HG02885 (cell line): Measurements from ENCODE around the gene IL1R1.
A peak's percentile ranks its signal among the peaks of the same experiment; 100 is the strongest.
"Not testable (repeated sequence)": the region's sequence is repeated elsewhere in the genome, so short reads cannot be mapped to it uniquely, and the experiment has no call there.

Experiments used
- ATAC-seq: cut with Tn5 transposase; IDR thresholded peaks from one replicate; pipeline ENCODE4 v1.9.1; 2021; ENCODE audit warnings: mild to moderate bottlenecking; ENCODE audit not compliant: unreplicated experiment, poor library complexity

IL1R1 gene, protein sequence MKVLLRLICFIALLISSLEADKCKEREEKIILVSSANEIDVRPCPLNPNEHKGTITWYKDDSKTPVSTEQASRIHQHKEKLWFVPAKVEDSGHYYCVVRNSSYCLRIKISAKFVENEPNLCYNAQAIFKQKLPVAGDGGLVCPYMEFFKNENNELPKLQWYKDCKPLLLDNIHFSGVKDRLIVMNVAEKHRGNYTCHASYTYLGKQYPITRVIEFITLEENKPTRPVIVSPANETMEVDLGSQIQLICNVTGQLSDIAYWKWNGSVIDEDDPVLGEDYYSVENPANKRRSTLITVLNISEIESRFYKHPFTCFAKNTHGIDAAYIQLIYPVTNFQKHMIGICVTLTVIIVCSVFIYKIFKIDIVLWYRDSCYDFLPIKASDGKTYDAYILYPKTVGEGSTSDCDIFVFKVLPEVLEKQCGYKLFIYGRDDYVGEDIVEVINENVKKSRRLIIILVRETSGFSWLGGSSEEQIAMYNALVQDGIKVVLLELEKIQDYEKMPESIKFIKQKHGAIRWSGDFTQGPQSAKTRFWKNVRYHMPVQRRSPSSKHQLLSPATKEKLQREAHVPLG

DNA sequence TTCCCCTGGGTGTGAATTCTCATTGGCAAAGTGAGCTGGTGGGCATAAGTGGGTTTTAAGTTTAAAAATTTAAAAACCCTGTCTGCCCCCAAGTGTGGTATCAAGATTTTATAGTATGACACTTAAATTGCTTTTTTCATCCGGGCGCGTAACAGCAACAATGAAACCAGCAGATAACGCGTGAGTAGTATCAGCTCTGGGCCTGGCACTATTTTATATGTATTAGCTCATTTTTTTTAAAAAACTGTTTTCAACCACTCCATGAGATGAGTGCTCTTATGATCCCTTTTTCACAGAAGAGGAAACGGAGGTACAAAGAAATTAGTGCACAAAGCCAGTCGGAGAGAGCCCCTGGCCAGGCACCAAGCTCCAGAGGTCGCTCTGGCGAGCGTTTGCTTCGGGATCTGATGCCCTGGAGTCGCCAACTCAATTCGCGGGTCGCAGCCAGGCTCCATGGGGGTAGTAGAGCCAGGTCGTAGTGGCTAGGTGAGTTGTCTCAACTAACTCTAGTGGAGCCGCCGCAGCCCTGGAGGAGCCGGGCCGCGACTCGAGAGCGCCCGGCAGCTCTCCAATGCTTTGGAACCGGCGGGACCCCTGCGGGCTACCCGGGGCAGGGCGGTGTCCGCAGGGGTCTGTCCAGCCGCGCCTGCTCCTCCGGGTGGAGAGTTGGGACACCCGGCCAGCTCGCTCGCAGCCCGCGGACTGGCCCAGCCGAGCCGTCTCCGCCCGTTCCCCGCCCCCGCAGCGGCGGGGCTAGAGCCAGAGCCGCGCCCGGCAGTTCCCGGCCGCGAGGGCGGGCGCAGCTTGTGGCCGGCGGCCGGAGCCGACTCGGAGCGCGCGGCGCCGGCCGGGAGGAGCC, at the start of gene IL1R1:
Gene IL1R1 (plus strand): TSS at position 777 of the 859 bp plus-strand sequence. CDS start 14,979 bp downstream, outside the sequence.
- no peak for ATAC-seq

DNA sequence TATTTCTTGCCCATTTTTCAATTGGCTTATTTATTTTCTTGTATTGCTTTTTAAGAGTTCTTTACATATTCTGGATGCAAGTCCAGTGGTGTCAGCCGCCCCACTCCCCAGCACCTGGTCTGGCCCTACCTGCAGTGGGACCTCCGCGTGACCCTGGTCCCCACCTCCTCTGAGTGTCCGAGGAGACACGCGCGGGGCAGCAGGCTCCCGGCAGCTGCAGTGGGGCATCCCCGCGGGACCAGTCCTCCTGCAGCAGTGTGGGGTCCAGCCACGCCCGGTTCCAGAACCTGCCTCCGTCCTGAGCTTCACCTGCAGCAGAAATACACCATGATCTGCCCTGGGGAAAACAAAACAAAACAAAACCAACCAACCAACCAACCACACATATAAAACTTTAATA, 48.9 kb upstream of the IL1R1 start:
- ATAC-seq, result no peak

DNA sequence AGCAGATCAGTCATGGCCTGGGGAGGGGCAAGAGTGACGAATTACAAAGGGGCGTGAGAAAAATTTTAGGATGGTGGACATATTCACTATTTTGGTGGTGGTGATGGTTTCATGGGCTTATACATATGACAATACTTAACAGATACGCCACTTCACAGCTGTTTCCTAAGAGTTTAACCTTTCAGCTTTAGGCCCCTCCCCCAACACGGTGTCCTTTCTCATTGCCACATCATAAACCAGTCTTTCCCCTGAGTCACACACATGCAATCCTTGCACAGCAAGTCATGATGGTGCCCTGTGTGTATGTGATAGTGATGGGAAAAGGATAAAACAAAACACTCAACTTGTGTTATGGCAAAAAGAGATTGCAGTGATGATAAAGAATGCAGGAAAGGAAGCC, 47.6 kb upstream of the IL1R1 start:
- ATAC-seq, result no peak

DNA sequence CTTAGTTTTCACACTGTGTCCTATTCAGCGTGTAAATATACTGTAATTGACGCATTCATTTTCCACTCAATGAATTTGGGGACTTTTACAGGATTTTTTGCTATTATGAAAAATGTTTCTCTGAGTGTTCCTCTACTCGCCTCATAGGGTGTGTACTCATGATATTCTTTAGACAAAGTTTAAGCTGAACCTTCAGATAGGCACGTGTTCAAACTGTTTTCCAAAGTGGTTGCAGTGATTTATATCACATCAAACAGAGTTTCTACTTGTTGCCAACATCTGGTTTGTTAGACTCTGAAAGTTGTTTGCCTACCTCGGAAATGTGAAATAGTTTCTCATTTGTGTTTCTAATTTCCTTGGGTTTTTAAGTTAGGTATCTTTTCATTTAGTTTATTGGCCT, 46.4 kb upstream of the IL1R1 start:
- no peak for ATAC-seq

DNA sequence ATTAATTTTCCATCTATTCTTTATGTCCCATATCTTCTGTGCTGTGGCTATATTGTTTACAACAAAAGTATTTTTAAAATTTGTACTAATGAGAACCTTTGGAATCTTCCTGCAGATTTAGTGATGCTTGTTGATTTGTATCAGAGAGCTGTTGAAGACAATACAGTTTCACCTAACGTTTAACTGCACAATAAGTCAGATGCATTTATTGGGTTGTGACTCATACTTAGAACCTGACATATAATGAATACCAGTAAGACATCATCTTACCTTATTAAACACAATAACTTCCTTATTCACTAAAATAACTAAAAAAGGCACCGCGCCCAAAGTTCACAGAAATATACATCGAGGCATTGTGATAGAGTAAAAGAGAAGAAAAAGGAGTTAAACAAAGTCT, 43.8 kb upstream of the IL1R1 start:
- ATAC-seq, result no peak

DNA sequence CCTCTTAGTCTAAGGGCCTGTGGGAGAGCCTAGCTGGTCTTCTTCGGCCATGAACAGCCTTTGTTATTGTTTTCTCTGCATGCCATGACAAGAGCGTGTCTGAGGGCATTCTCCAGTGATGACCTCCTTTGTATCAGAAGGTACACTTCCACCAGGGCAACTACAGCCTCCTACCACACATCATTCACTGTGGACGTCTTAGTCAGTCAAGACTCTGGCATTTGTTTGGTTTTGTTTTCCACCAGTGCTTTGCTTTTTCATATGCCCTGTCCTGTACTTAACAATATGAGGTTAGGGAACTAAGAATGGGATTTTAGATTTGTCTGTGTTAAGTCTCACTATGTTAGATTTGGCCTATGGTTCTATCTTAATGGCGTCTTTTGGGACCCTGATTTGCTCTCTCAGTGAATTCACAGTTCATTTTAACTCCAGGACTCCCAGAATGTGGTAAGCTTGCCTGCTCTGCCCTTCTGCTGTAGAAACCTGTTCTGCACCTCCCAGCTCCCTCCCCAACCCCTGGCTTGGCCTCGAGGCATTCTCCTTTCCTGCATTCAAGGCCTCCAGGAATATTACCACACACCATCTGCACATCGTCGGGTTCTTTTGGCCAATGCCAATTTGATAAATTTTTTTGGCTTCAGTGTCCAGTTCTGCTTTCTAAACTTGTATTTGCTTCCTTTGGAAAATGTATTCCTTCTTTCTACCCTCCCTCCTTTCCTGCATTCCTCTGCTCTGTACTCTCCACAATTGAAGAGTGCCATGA, 42.8 kb upstream of the IL1R1 start:
- no peak for ATAC-seq

DNA sequence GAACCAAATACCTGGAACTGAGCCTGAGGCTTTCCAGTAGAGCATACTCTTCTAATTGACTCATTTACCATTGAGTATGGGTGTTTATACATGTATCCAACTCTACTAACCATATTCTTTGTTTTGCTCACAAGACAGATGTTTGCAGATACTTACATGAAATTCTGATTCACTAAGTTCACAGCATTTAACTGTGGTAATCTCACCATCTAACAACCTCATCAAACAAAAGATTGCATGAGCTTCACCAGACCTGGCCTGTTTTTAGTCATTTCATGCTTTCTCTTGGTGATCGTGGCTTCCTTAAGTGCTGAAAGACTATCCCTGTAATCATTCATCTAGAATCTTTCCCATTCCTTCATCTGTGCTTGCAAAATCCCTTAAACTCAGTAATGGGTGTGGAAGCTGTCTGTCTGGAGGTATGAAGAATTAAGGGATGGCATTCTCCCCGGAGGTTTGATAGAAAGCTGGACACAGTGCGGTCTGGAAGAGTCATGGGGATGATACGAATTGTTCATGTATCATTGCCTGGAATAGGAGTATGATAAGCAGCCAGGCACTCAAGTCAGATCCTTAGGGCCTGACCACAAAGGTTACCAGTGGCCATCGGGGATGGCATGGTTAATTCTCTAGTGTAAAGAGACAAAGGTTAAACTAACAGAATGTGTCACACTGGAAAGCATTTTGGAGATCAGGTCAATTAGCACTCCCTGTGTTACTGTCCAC, 42.0 kb upstream of the IL1R1 start:
- ATAC-seq, result no peak

DNA sequence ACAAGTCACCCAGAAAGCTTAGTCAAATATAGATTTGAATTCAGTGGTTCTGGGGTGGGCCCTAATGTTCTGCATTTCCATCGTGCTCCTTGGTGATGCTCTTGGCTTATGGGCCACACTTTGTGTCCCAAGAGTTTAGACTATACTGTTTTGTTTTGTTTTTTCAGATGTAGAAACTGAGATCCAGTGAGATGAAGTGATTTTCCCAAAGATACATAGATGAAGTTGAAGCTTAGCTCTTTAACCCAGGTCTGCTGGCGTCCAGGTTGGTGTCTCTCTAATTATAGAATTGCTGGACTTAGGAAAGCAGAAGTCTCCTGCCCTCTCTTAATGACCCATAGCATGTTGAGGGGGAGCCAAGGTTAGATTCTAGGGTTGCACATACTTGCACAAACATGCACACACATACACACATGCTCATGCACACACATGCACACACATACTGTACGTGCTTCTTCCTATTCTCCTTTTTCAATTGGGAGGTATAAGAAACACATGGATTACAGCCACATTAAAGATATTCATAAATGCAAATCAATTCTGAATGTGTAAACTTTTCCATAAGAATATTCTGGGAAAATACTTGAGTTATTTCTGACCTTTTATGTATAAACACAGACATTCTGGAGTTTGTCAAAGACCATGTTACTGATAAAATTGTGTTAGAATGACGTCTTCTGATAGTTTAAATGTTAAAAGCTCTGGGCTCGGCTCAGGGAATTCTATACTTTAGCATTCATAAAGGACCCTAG, 41.3 kb upstream of the IL1R1 start:
- ATAC-seq, result no peak

DNA sequence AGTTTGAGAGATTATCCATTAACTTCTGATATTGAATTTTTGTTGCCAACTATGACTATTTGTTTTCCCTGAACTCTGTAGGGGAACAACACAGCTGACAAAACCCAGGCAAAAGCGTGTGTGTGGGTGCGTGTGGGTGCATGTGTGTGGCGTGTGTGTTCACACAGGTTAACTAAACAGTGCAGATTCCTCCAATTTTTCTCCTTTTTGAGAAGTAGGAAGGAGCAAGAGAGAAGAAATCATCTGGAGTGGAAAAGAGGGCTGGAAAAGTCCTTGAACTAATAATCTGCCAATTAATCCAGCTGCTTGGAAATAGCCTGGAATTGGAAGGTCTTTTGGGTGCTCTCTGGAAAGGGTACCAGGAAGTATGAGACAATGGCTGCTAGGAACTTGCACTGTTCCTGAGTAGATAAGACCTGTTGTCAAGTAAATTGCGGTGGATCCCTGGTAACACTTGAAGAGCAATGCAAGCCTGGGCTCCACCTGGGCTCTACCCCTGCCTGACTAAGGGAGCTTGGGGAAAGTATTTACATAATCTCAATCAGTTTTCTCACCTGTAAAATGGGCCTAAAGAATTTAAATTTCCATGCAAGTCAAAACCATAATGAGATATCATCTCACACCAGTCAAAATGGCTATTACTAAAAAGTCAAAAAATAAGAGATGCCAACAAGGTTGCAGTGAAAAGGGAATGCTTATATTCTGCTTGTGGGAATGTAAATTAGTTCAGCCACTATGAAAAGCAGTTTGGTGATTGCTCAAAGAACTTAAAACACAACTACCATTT, 40.5 kb upstream of the IL1R1 start:
- no peak for ATAC-seq

DNA sequence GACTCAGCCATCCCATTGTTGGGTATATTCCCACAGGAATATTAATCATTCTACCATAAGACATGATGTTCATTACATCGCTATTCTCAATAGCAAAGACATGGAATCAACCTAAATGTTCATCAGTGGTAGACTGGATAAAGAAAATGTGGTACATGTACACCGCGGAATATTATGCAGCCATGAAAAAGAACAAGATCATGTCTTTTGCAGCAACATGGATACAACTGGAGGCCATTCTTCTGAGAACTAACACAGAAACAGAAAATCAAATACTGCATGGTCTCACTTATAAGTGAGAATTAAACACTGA, 40.0 kb upstream of the IL1R1 start:
- ATAC-seq, result not testable (repeated sequence)

DNA sequence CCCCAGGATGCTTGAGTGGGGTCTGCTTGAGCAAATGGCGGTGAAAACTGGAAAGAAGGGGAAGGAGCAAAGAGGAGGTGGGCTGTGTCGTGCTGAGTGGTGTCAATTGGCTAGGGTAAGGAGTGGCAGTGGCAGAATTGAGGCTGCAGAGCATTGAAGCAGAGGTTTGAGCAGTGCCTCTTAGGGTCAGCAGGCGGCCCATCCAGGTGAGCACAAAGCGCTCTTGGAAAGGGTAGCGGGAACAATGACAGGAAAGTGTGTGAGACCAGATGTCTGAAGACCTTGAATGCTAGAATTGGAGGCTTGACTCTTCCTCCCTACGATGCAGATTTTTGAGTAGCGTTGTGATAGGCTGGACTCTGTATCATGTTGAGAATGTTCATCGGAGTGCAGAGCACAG, 39.3 kb upstream of the IL1R1 start:
- no peak for ATAC-seq

DNA sequence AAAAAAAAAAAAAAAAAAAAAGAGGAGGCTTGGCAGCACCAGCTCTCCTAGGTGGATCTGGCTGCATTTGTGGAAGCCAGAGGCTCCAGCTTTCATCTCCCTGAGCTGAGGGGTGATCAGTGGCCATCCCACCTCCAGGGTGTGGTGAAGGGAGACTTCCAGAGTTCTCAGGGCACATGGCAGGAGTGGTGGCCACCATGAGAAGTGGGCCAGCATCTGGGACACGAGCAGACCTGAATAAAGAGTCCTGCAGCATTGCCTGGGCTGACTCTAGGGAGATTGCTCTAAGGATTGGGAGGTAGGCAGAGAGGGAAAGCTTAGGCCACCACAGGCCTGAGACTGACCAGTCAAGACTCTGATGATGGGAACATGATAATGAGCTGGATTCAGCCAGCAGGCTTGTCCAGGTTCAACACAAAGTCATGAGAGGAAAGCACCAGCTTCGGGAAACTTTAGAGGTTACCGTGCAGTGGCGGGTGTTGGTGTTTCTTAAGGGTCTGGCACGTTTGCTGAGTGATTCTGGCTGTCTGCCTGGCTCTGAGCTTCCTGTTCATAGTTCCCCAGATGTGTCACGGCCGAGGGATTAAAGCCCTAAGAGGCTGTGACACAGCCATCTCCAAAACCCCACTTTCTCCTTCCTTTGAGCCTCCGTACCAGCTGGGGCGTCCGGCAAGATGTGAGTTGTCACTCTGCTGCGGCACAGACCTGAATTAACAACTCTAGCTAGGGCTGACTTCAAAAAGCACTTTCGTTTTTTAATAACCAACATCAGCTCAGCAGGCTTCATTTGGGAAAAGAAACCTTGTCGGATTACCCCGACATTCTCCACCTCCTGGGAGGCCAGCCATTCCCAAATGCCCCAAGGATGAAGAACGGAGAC, 38.3 kb upstream of the IL1R1 start:
- ATAC-seq, result peak; percentile 79

DNA sequence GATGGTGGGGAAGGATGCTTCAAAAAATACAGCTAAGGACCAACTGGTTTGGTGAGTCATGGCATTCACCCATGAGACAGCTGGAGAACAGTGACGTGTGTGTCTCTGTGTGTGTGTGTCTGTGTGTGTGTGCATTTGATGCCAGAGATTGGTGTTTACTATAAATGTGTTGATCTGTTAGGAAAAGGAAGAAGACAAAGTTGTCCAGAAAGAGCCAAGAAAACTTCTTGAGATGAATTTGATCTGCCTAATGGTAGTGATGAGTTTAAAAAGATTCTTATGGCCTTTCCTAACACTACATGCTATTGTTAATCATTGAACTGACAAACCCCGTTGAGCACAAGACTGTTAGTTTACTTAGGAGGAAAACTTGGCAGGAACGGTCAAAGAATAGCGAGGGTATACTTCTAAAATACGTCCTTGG, 36.4 kb upstream of the IL1R1 start:
- no peak for ATAC-seq

DNA sequence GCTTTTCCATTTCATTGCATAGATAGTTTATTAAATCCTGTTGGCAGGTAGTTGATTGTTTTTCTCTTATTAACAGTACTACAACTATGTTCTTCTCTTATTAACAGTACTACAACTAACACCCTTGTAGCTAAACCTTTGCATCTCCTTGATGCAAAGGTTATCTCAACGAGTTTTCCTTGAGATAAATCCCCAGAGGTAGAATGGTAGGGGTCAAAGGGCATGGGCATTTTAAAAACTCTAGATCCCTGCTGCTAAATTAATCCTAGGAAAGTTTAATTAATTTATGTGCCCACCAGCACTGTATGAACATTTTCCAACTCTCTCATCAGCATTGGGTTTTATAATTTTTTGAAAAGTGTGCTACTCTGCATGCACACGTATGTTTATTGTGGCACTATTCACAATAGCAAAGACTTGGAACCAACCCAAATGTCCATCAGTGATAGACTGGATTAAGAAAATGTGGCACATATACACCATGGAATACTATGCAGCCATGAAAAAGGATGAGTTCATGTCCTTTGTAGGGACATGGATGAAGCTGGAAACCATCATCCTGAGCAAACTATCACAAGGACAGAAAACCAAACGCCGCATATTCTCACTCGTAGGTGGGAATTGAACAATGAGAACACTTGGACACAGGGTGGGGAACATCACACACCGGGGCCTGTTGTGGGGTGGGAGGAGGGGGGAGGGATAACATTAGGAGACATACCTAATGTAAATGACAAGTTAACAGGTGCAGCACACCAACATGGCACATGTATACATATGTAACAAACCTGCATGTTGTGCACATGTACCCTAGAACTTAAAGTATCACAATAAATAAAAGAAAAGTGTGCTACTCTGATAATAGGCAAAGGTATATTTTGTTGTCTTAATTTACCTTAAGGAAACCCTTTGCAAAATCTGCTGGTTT, 35.5 kb upstream of the IL1R1 start:
- ATAC-seq, result not testable (repeated sequence)

DNA sequence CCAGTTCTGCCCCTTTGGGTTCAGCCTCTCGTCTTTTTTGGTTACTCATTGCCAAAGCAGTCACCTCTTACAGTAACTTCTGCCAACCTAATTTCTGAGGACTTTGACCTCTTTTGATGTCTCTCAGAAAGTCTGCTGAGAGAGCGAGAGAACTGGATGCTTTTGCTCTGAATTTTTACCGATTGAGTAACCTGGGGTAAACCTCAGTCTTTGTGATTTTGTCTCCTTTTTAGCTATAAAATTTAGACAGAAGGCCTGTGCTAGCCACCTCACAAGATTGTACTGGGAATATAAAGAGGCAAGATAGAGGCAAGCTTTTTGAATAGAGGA, 34.8 kb upstream of the IL1R1 start:
- no peak for ATAC-seq

DNA sequence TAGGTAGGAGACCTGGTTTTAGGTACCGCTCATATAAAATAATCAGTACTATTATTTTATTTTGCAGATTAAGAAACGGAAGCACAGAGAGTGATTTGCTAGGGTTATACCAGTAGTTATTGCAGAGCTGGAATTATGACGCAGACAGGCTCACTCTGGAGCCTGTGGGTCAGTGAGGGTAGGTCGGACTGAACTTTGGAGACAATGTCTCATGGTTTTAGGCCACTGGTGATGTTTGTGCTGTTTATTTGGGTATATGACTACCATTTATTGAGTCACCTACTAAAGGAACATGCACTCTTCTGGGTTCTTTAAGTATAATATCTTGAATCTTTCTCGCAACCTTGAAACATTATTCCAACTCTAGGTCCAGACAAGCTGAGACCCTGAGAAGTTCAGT, 33.5 kb upstream of the IL1R1 start:
- no peak for ATAC-seq

DNA sequence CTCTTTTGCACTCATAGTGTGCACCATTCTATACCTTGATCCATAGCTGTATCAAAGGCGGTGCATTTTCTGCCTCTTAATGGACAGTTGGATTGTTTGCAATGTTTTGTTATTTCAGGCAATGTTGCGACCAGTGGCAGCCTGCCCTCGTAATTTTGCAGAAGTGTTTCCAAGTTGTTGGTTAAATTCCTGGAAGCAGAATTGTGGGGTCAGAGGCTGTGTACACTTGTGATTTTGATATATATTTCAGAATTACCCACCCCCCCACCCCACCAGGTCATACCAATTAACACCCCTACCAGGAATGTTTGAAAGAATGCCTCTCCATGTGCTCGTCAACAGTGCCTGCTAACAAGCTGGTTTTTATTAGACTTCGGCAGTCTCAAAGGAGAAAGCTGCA, 32.4 kb upstream of the IL1R1 start:
- no peak for ATAC-seq
